CD4-positive, alpha-beta memory T cell (primary cell): ENCODE measurements around the gene C12orf56. TPM values are rescaled to one million over a fixed set of nuclear protein-coding genes. Genes with fewer than 3 reads are reported as not detected.

Experiments
- CTCF ChIA-PET: fragments of 350-600 bp; sonication (Branson Sonifier 250); formaldehyde crosslinking; loops from one replicate; lab custom pipeline; 2021; ENCODE audit warnings: inconsistent platforms; ENCODE audit not compliant: partially characterized antibody; lab: Charles Lee
- POLR2A ChIA-PET: fragments of 350-600 bp; sonication (Branson Sonifier 250); formaldehyde crosslinking; loops from one replicate; lab custom pipeline; 2021; ENCODE audit not compliant: partially characterized antibody; lab: Charles Lee
- DNase-seq, 5 donors: peaks; one replicate each; pipeline versions ENCODE4 v3.0.0 to v3.0.0-alpha.2; 2020 to 2022; ENCODE audit warnings: mixed read lengths in 1 of 5
- H3K27ac ChIP-seq: one replicate; pipeline ENCODE4 v1.7.0; 2013; ENCODE audit warnings: low read depth, low read length
- H3K27me3 ChIP-seq: 2 replicates; pipeline ENCODE4 v1.7.0; 2013; ENCODE audit warnings: mild to moderate bottlenecking, low read length, moderate library complexity; ENCODE audit not compliant: insufficient read depth
- H3K36me3 ChIP-seq: 2 replicates; pipeline ENCODE4 v1.7.0; 2013; ENCODE audit warnings: mild to moderate bottlenecking, low read length, moderate library complexity; ENCODE audit not compliant: insufficient read depth
- H3K4me1 ChIP-seq: 2 replicates; pipeline ENCODE4 v1.7.0; 2013; ENCODE audit warnings: mild to moderate bottlenecking, low read length, moderate library complexity; ENCODE audit not compliant: insufficient read depth
- H3K4me3 ChIP-seq, 2 donors: one replicate each; pipeline ENCODE4 v1.7.0; 2013; ENCODE audit warnings: low read length in 2 of 2, mild to moderate bottlenecking in 1 of 2
- H3K9me3 ChIP-seq, 2 donors: one replicate each; pipeline ENCODE4 v1.7.0; 2013; ENCODE audit warnings: low read length in 2 of 2, control low read depth in 1 of 2; ENCODE audit not compliant: control insufficient read depth in 1 of 2
- H3K27ac Mint-ChIP-seq, 7 donors: one replicate each; pipeline ENCODE4 v1.8.0; 2020 to 2021; ENCODE audit warnings: mixed read lengths in 7 of 7, mild to moderate bottlenecking in 6 of 7, inconsistent platforms in 3 of 7, moderate library complexity in 3 of 7
- H3K27me3 Mint-ChIP-seq, 2 donors: one replicate each; pipeline ENCODE4 v1.8.0; 2020 to 2021; ENCODE audit warnings: mixed read lengths in 2 of 2
- H3K36me3 Mint-ChIP-seq, 2 donors: one replicate each; pipeline ENCODE4 v1.8.0; 2020 to 2021; ENCODE audit warnings: mixed read lengths in 2 of 2, inconsistent platforms in 1 of 2, mild to moderate bottlenecking in 1 of 2
- H3K4me1 Mint-ChIP-seq, 4 donors: one replicate each; pipeline ENCODE4 v1.8.0; 2020 to 2021; ENCODE audit warnings: mixed read lengths in 4 of 4, mild to moderate bottlenecking in 1 of 4
- H3K4me3 Mint-ChIP-seq, 8 donors: one replicate each; pipeline ENCODE4 v1.8.0; 2020 to 2021; ENCODE audit warnings: mixed read lengths in 8 of 8, mild to moderate bottlenecking in 7 of 8, moderate library complexity in 6 of 8, inconsistent platforms in 3 of 8
- H3K9me3 Mint-ChIP-seq, 8 donors: one replicate each; pipeline ENCODE4 v1.8.0; 2020 to 2021; ENCODE audit warnings: mixed read lengths in 8 of 8, mild to moderate bottlenecking in 5 of 8, inconsistent platforms in 3 of 8, moderate library complexity in 1 of 8
- intact Hi-C: fragments of 100-400 bp; cut with micrococcal nuclease; formaldehyde crosslinking; loops from one replicate; pipeline ENCODE4 v1.15.1; 2023
- polyA plus RNA-seq, 2 donors: library from polyadenylated mRNA; unstranded; fragments of 300-500 nt; fragmentation: Illumina TruSeq; gene quantifications; one replicate each; pipeline ENCODE4 v1.2.3, GENCODE V29; 2021
- total RNA-seq, 2 experiments: library from RNA; stranded (reverse); gene quantifications; one replicate each; pipeline ENCODE4 v1.2.3, GENCODE V29; 2021

The C12orf56 gene
- total and polyA plus RNA-seq, 4 experiments from 2014 or later = not detected

- intact Hi-C loops = no loop called here
- Mint-ChIP-seq H3K4me3 (no peak overlapping the region), H3K4me1 (no peaks in the 10 kb centered on the region), H3K27me3 (no peaks in the 10 kb centered on the region), H3K36me3 (no peaks in the 10 kb centered on the region), H3K9me3 (peaks cover 0 to 3% (median 0%) of the 10 kb centered on the region in 8 donors), H3K27ac (no peak overlapping the region)
- Histone ChIP-seq H3K27me3 (no peaks in the 10 kb centered on the region), H3K9me3 (no peaks in the 10 kb centered on the region), H3K4me3 (no peak overlapping the region), H3K4me1 (no peaks in the 10 kb centered on the region), H3K27ac (no peak overlapping the region), H3K36me3 (no peaks in the 10 kb centered on the region)
- ChIA-PET CTCF (no interaction called here), POLR2A (no interaction called here)
- no peak for DNase-seq
These were observed 104.0 kb downstream of the C12orf56 start for GRCh38 chr12:64286521-64286920.

GRCh38 chr12:64284256-64284655 lies 106.3 kb downstream of the C12orf56 start:
- Histone ChIP-seq H3K4me3 (no peak overlapping the region), H3K36me3 (no peaks in the 10 kb centered on the region), H3K9me3 (no peaks in the 10 kb centered on the region), H3K27me3 (no peaks in the 10 kb centered on the region), H3K27ac (no peak overlapping the region), H3K4me1 (no peaks in the 10 kb centered on the region)
- Mint-ChIP-seq H3K9me3 (peaks cover 0 to 3% (median 0%) of the 10 kb centered on the region in 8 donors), H3K4me3 (no peak overlapping the region), H3K4me1 (no peaks in the 10 kb centered on the region), H3K27ac (no peak overlapping the region), H3K27me3 (no peaks in the 10 kb centered on the region), H3K36me3 (no peaks in the 10 kb centered on the region)
- DNase-seq = no peak
- ChIA-PET POLR2A (no interaction called here), CTCF (no interaction called here)
- intact Hi-C loops = no loop called here

GRCh38 chr12:64278421-64278820 lies 112.1 kb downstream of the C12orf56 start:
- ChIA-PET POLR2A (no interaction called here), CTCF (interaction anchor here (1.4 kb wide), 1 partner anchor 22 kb away, joined by 4 read pairs; no protein-coding TSS in a partner anchor)
- DNase-seq = no peak
- H3K4me1 ChIP-seq = no peaks in the 10 kb centered on the region
- no peaks in the 10 kb centered on the region for H3K36me3 ChIP-seq
- H3K4me3 ChIP-seq = no peak overlapping the region
- H3K27ac Mint-ChIP-seq = no peak overlapping the region
- no peak overlapping the region for H3K27ac ChIP-seq
- no peaks in the 10 kb centered on the region for H3K36me3 Mint-ChIP-seq
- no peak overlapping the region for H3K4me3 Mint-ChIP-seq
- no peaks in the 10 kb centered on the region for H3K27me3 Mint-ChIP-seq
- intact Hi-C loops = no loop called here
- H3K27me3 ChIP-seq = no peaks in the 10 kb centered on the region
- no peaks in the 10 kb centered on the region for H3K4me1 Mint-ChIP-seq
- no peaks in the 10 kb centered on the region for H3K9me3 ChIP-seq
- H3K9me3 Mint-ChIP-seq = peaks cover 0 to 4% (median 0%) of the 10 kb centered on the region in 8 donors

GRCh38 chr12:64273527-64274403 lies 116.8 kb downstream of the C12orf56 start:
- CTCF ChIA-PET = no interaction called here

GRCh38 chr12:64270411-64270810 lies 120.1 kb downstream of the C12orf56 start:
- H3K36me3 Mint-ChIP-seq = no peaks in the 10 kb centered on the region
- Histone ChIP-seq H3K9me3 (no peaks in the 10 kb centered on the region), H3K4me3 (no peak overlapping the region), H3K4me1 (no peaks in the 10 kb centered on the region), H3K36me3 (no peaks in the 10 kb centered on the region), H3K27me3 (no peaks in the 10 kb centered on the region), H3K27ac (no peak overlapping the region)
- H3K27me3 Mint-ChIP-seq = no peaks in the 10 kb centered on the region
- POLR2A ChIA-PET = no interaction called here
- CTCF ChIA-PET = interaction anchor here (1.3 to 1.7 kb wide), 2 partner anchors 11 to 13 kb away, joined by 3 to 4 read pairs; no protein-coding TSS in a partner anchor
- intact Hi-C loops = no loop called here
- no peak for DNase-seq
- H3K27ac Mint-ChIP-seq = no peak overlapping the region
- H3K4me1 Mint-ChIP-seq = no peaks in the 10 kb centered on the region
- H3K9me3 Mint-ChIP-seq = no peaks in the 10 kb centered on the region
- H3K4me3 Mint-ChIP-seq = no peak overlapping the region

More at GRCh38 chr12:64273527-64274403, 116.8 kb downstream of the C12orf56 start:
- Mint-ChIP-seq H3K36me3 (no peaks in the 10 kb centered on the region), H3K9me3 (peaks cover 0 to 3% (median 0%) of the 10 kb centered on the region in 8 donors), H3K4me1 (no peaks in the 10 kb centered on the region), H3K27ac (peak overlapping the region in 2 of 7 donors; percentile 30 to 37), H3K4me3 (no peak overlapping the region), H3K27me3 (no peaks in the 10 kb centered on the region)
- H3K27ac ChIP-seq = no peak overlapping the region
- H3K36me3 ChIP-seq = no peaks in the 10 kb centered on the region
- no peak overlapping the region for H3K4me3 ChIP-seq
- POLR2A ChIA-PET = no interaction called here
- H3K4me1 ChIP-seq = no peaks in the 10 kb centered on the region
- intact Hi-C loops = loop anchor here (1.0 kb wide), 1 partner anchor 119 kb away; no protein-coding TSS in a partner anchor
- no peaks in the 10 kb centered on the region for H3K27me3 ChIP-seq
- H3K9me3 ChIP-seq = no peaks in the 10 kb centered on the region
- DNase-seq = peak in 4 of 5 donors; percentile 8 to 19 (median 12)

- Mint-ChIP-seq H3K36me3 (no peaks in the 10 kb centered on the region), H3K27me3 (no peaks in the 10 kb centered on the region), H3K27ac (no peak overlapping the region), H3K4me3 (no peak overlapping the region), H3K9me3 (no peaks in the 10 kb centered on the region), H3K4me1 (no peaks in the 10 kb centered on the region)
- H3K4me3 ChIP-seq = no peak overlapping the region
- no peak for DNase-seq
- no peaks in the 10 kb centered on the region for H3K4me1 ChIP-seq
- H3K27ac ChIP-seq = no peak overlapping the region
- no peaks in the 10 kb centered on the region for H3K9me3 ChIP-seq
- ChIA-PET CTCF (no interaction called here), POLR2A (no interaction called here)
- no peaks in the 10 kb centered on the region for H3K27me3 ChIP-seq
- intact Hi-C loops = no loop called here
- no peaks in the 10 kb centered on the region for H3K36me3 ChIP-seq
These were observed 121.4 kb downstream of the C12orf56 start for GRCh38 chr12:64269161-64269560.

GRCh38 chr12:64268409-64268808 lies 122.1 kb downstream of the C12orf56 start:
- Mint-ChIP-seq H3K36me3 (no peaks in the 10 kb centered on the region), H3K27ac (no peak overlapping the region), H3K4me1 (no peaks in the 10 kb centered on the region), H3K9me3 (no peaks in the 10 kb centered on the region), H3K4me3 (no peak overlapping the region), H3K27me3 (no peaks in the 10 kb centered on the region)
- Histone ChIP-seq H3K4me3 (no peak overlapping the region), H3K27ac (no peak overlapping the region), H3K9me3 (no peaks in the 10 kb centered on the region), H3K27me3 (no peaks in the 10 kb centered on the region), H3K36me3 (no peaks in the 10 kb centered on the region), H3K4me1 (no peaks in the 10 kb centered on the region)
- ChIA-PET POLR2A (no interaction called here), CTCF (no interaction called here)
- intact Hi-C loops = no loop called here
- DNase-seq = no peak
